ENCODE data around the gene LCA5L.
A peak's percentile ranks its signal among the peaks of the same experiment; 100 is the strongest.

The LCA5L gene

GRCh38 chr21:39445321-39446269 is at the start of gene LCA5L:
TSS of gene LCA5L (minus strand) at chr21:39445778. CDS start at chr21:39428493, 17,285 bp downstream.
- DNase-seq, result peak; percentile 85

GRCh38 chr21:39489380-39489924 is 43.9 kb upstream of the LCA5L start:
- peak; percentile 65 for DNase-seq

GRCh38 chr21:39484711-39485276 is 39.2 kb upstream of the LCA5L start:
- DNase-seq, result no peak

GRCh38 chr21:39483917-39484316 is 38.3 kb upstream of the LCA5L start:
- DNase-seq, result no peak

GRCh38 chr21:39481886-39482285 is 36.3 kb upstream of the LCA5L start:
- DNase-seq, result no peak

- DNase-seq, result no peak
Measured at GRCh38 chr21:39480271-39480670, 34.7 kb upstream of the LCA5L start.

GRCh38 chr21:39479814-39480182 is 34.2 kb upstream of the LCA5L start:
- DNase-seq, result no peak

GRCh38 chr21:39479164-39479813 is 33.7 kb upstream of the LCA5L start:
- no peak for DNase-seq

- no peak for DNase-seq
Measured at GRCh38 chr21:39474611-39475010, 29.0 kb upstream of the LCA5L start.

- DNase-seq, result no peak
Measured at GRCh38 chr21:39472786-39473185, 27.2 kb upstream of the LCA5L start.

- DNase-seq, result no peak
Measured at GRCh38 chr21:39471598-39471997, 26.0 kb upstream of the LCA5L start.

GRCh38 chr21:39468559-39468958 is 23.0 kb upstream of the LCA5L start:
- no peak for DNase-seq

GRCh38 chr21:39467746-39468145 is 22.2 kb upstream of the LCA5L start:
- DNase-seq, result no peak

- no peak for DNase-seq
Measured at GRCh38 chr21:39466584-39466983, 21.0 kb upstream of the LCA5L start.

GRCh38 chr21:39463308-39463707 is 17.7 kb upstream of the LCA5L start:
- DNase-seq, result no peak

GRCh38 chr21:39461419-39461818 is 15.8 kb upstream of the LCA5L start:
- no peak for DNase-seq

- DNase-seq, result no peak
Measured at GRCh38 chr21:39456665-39457064, 11.1 kb upstream of the LCA5L start.

GRCh38 chr21:39454949-39455668 is 9.5 kb upstream of the LCA5L start:
- no peak for DNase-seq

- no peak for DNase-seq
Measured at GRCh38 chr21:39453571-39454179, 8.1 kb upstream of the LCA5L start.

GRCh38 chr21:39452970-39453342 is 7.4 kb upstream of the LCA5L start:
- no peak for DNase-seq

GRCh38 chr21:39452207-39452969 is 6.8 kb upstream of the LCA5L start:
- DNase-seq, result no peak
